Vagina (tissue), 2 donors: ENCODE measurements around the gene RIIAD1. TPM values are rescaled to one million over a fixed set of nuclear protein-coding genes. Genes with fewer than 3 reads are reported as not detected.

Experiments used
- DNase-seq, 2 donors: peaks; one replicate each; pipeline ENCODE4 v3.0.0-alpha.2; 2017; ENCODE audit errors: extremely low spot score in 2 of 2
- H3K27ac ChIP-seq: fragments of 200-600 bp; sonication (generic); one replicate; pipeline ENCODE4 v1.5.1; 2019
- H3K27me3 ChIP-seq: fragments of 200-600 bp; sonication (generic); one replicate; pipeline ENCODE4 v1.5.1; 2019
- H3K36me3 ChIP-seq, 2 donors: fragments of 200-600 bp; sonication (generic); one replicate each; pipeline ENCODE4 v1.5.1; 2017 to 2019
- H3K4me1 ChIP-seq: fragments of 200-600 bp; sonication (generic); one replicate; pipeline ENCODE4 v1.5.1; 2019
- H3K4me3 ChIP-seq, 2 donors: fragments of 200-600 bp; sonication (generic); 1 replicate in 1 of 2; 2 replicates in 1 of 2; pipeline ENCODE4 v1.5.1; 2016 to 2019
- H3K9me3 ChIP-seq: fragments of 200-600 bp; sonication (generic); one replicate; pipeline ENCODE4 v1.5.1; 2019
- CTCF ChIP-seq, 3 experiments: fragments of 450-650 bp in 2 of 3; fragments of 200-600 bp in 1 of 3; sonication (generic) in 1 of 3; IDR thresholded peaks; one replicate each; pipeline ENCODE4 v1.5.1; 2017 to 2019; ENCODE audit warnings: antibody characterized with exemption in 3 of 3, mild to moderate bottlenecking in 2 of 3, moderate library complexity in 2 of 3
- POLR2A ChIP-seq, 2 donors: fragments of 450-650 bp; IDR thresholded peaks; one replicate each; pipeline ENCODE4 v1.6.1; 2017; ENCODE audit warnings: antibody characterized with exemption in 2 of 2, mild to moderate bottlenecking in 2 of 2, moderate library complexity in 2 of 2
- POLR2AphosphoS5 ChIP-seq, 2 donors: sonication (generic); formaldehyde crosslinking; IDR thresholded peaks; one replicate each; pipeline ENCODE4 v1.9.0; 2017; ENCODE audit warnings: antibody characterized with exemption in 2 of 2, mild to moderate bottlenecking in 2 of 2, low read depth in 1 of 2; ENCODE audit not compliant: insufficient read depth in 1 of 2
- intact Hi-C: fragments of 100-400 bp; cut with DNase I; formaldehyde crosslinking; loops from one replicate; pipeline ENCODE4 v1.15.1; 2023
- total RNA-seq: library from RNA; depleted of rRNA; stranded (reverse); fragments of >200 nt; gene quantifications from one replicate; pipeline ENCODE4 v1.2.3, GENCODE V29; 2016

Gene RIIAD1
- total RNA-seq, 1 donor from 2014 or later, result not detected

DNA sequence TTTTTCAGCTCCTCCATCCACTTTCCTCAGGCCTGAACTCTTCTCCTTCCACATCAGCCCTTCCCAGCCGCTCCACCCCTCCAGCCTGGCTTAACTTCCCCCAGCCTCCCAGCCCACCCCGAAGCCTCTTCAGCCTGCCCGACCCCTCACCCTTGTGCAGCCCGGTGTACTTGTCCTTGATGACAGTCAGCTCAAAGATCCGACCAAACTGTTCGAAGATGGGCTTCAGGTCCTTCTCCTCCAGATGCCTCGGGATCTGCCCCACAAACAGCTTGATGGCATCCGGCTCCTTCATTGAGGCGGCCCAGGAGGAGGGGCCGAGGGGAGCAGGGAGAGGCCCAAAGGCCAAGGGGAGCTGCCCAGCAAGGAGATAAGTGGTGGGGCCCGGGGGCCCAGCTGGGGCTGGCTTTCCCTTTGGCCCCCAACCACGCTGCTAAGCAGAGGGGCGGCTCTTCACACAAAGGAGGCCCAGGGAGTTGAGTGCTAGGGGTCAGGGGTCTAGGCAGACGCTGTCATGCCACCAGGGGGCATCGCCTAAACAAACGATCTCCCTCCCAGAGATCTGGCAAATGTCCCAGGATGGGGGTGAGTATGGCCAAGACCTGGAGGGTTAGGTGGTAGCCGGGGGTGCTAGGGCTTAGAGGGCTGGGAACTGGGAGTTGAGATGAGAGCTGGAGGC, 5.5 kb upstream of the RIIAD1 start:
- Histone ChIP-seq H3K27me3 (no peaks in the 10 kb centered on the region), H3K27ac (no peak overlapping the region), H3K9me3 (no peaks in the 10 kb centered on the region), H3K4me1 (peaks cover 26% of the 10 kb centered on the region), H3K36me3 (no peaks in the 10 kb centered on the region), H3K4me3 (no peak overlapping the region)
- DNase-seq, result no peak
- intact Hi-C loops, result no loop called here
- TF ChIP-seq POLR2A (IDR thresholded peaks at IDR 0.05) (no peak), POLR2AphosphoS5 (IDR thresholded peaks at IDR 0.05; ENCODE audit: insufficient read depth in 1 of 2, low read depth in 1 of 2) (no peak), CTCF (IDR thresholded peaks at IDR 0.05) (no peak)

- no peak for TF ChIP-seq POLR2AphosphoS5 (IDR thresholded peaks at IDR 0.05; ENCODE audit: insufficient read depth in 1 of 2, low read depth in 1 of 2)
- no peak for TF ChIP-seq CTCF (IDR thresholded peaks at IDR 0.05)
- no peak for TF ChIP-seq POLR2A (IDR thresholded peaks at IDR 0.05)
- H3K4me3 ChIP-seq, result no peak overlapping the region
- H3K9me3 ChIP-seq, result no peaks in the 10 kb centered on the region
- peaks cover 28% of the 10 kb centered on the region for H3K4me1 ChIP-seq
- H3K36me3 ChIP-seq, result no peaks in the 10 kb centered on the region
- DNase-seq, result no peak
- no peaks in the 10 kb centered on the region for H3K27me3 ChIP-seq
- H3K27ac ChIP-seq, result no peak overlapping the region
- intact Hi-C loops, result no loop called here
Observed at GRCh38 chr1:151716405-151716762, 4.9 kb upstream of the RIIAD1 start.

DNA sequence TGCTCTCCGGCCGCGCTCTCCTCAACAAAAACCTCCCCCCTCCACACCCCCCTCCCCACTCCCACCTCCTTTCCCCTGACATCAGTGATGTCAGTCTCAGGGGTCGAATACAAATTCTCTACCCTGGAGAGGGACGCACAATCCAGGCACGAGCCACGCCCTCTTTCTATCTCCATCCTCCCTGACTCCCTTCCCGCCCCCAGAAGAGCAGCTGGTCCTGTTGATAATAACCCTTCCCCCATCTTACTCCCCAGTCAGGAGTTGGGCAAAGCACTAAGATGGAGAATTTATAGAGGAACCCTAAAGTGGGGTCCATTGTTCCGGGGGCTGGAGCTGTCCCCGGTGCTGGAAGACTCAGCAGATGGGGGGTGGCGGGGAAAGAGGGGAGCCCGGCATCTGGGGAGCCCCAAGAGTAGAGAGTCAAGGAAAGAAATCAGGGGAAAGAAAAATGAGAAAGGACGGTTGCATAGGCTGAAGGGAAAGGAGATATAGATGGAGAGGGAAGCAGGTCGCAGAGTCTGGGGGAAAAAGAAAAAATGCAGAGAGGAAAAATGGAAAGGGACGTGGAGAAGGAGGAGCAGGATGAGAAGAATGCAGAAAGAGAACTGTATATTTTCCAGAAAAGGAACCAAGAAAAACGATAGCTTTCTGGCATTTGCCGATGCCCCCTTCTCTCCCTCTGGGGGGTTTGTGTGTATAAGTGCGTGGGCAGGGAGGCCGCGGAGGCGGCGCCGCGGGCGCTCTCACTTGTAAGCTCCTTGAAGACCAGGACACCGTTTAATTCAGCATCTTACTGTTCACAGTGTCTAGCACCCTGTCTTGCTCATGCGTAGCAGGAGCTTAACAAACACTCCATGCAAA, 4.3 kb upstream of the RIIAD1 start, which contains the start of gene CELF3:
Gene CELF3, minus strand, starts transcription at position 33 of the 861 bp plus-strand sequence. CDS start 783 bp downstream, outside the sequence.
- peaks cover 33% of the 10 kb centered on the region for H3K4me1 ChIP-seq
- no peaks in the 10 kb centered on the region for H3K27me3 ChIP-seq
- intact Hi-C loops, result no loop called here
- no peaks in the 10 kb centered on the region for H3K36me3 ChIP-seq
- H3K4me3 ChIP-seq, result no peak within 1 kb of the TSS
- H3K9me3 ChIP-seq, result no peaks in the 10 kb centered on the region
- no peak within 1 kb of the TSS for H3K27ac ChIP-seq
- TF ChIP-seq POLR2A (IDR thresholded peaks at IDR 0.05) (no peak), POLR2AphosphoS5 (IDR thresholded peaks at IDR 0.05; ENCODE audit: insufficient read depth in 1 of 2, low read depth in 1 of 2) (no peak)
- DNase-seq, result no peak

DNA sequence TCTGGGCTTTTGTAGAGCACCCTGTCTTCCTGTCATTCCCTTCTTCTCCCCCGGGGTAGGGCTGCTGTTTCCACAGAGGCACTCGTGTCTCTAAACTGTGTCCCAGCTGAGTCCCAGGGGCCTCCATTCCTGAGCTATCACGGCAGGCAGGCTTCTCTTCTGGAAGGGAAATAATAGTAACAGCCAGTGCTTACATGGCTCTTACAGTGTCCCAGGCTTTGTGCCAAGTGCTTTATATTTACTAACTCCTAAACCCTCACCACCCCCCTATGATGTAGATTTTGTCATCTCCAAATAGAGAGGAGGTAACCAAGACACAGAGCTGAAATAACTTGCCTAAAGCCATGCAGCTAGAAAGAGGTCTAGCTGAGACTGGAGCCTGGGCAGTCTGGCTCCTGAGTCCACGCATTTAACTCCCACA, 3.3 kb upstream of the RIIAD1 start:
- H3K27ac ChIP-seq, result no peak overlapping the region
- peaks cover 33% of the 10 kb centered on the region for H3K4me1 ChIP-seq
- intact Hi-C loops, result no loop called here
- no peak for DNase-seq
- H3K4me3 ChIP-seq, result no peak overlapping the region
- no peaks in the 10 kb centered on the region for H3K27me3 ChIP-seq
- H3K36me3 ChIP-seq, result no peaks in the 10 kb centered on the region
- TF ChIP-seq POLR2AphosphoS5 (IDR thresholded peaks at IDR 0.05; ENCODE audit: insufficient read depth in 1 of 2, low read depth in 1 of 2) (no peak), CTCF (IDR thresholded peaks at IDR 0.05) (no peak), POLR2A (IDR thresholded peaks at IDR 0.05) (no peak)
- no peaks in the 10 kb centered on the region for H3K9me3 ChIP-seq

GRCh38 chr1:151718666-151719065, 2.7 kb upstream of the RIIAD1 start:
- Histone ChIP-seq H3K36me3 (no peaks in the 10 kb centered on the region), H3K4me3 (no peak overlapping the region), H3K9me3 (no peaks in the 10 kb centered on the region), H3K27ac (no peak overlapping the region), H3K27me3 (no peaks in the 10 kb centered on the region), H3K4me1 (peaks cover 33% of the 10 kb centered on the region)
- DNase-seq, result no peak
- intact Hi-C loops, result no loop called here
- TF ChIP-seq POLR2AphosphoS5 (IDR thresholded peaks at IDR 0.05; ENCODE audit: insufficient read depth in 1 of 2, low read depth in 1 of 2) (no peak), POLR2A (IDR thresholded peaks at IDR 0.05) (no peak), CTCF (IDR thresholded peaks at IDR 0.05) (no peak)
